HG02938 (cell line): Measurements from ENCODE around the gene ERICH2.
A peak's percentile ranks its signal among the peaks of the same experiment; 100 is the strongest.

Experiments used
- ATAC-seq: cut with Tn5 transposase; IDR thresholded peaks from one replicate; pipeline ENCODE4 v1.9.1; 2021; ENCODE audit warnings: mild to moderate bottlenecking, moderate library complexity; ENCODE audit not compliant: unreplicated experiment

Gene ERICH2

GRCh38 chr2:170761572-170761971 is 8.6 kb upstream of the ERICH2 start:
- no peak for ATAC-seq

- no peak for ATAC-seq
Measured at GRCh38 chr2:170762760-170763159, 7.4 kb upstream of the ERICH2 start.

GRCh38 chr2:170763232-170763631 is 6.9 kb upstream of the ERICH2 start:
- no peak for ATAC-seq

GRCh38 chr2:170764880-170765261 is 5.3 kb upstream of the ERICH2 start:
- no peak for ATAC-seq

GRCh38 chr2:170766693-170767092 is 3.5 kb upstream of the ERICH2 start:
- no peak for ATAC-seq

GRCh38 chr2:170770606-170771420 is 635 bp downstream of the ERICH2 start:
- ATAC-seq: peak; percentile 68

GRCh38 chr2:170771421-170771937 is 1.3 kb downstream of the ERICH2 start:
- ATAC-seq: peak; percentile 17

GRCh38 chr2:170772295-170772694 is 2.1 kb downstream of the ERICH2 start:
- no peak for ATAC-seq

GRCh38 chr2:170774074-170774473 is 3.9 kb downstream of the ERICH2 start:
- ATAC-seq: no peak

- ATAC-seq: no peak
Measured at GRCh38 chr2:170778900-170779299, 8.7 kb downstream of the ERICH2 start.

- ATAC-seq: no peak
Measured at GRCh38 chr2:170779304-170779703, 9.1 kb downstream of the ERICH2 start.

- ATAC-seq: no peak
Measured at GRCh38 chr2:170782673-170783072, 12.5 kb downstream of the ERICH2 start.

GRCh38 chr2:170783549-170783948 is 13.4 kb downstream of the ERICH2 start:
- no peak for ATAC-seq

- ATAC-seq: no peak
Measured at GRCh38 chr2:170798996-170799395, 28.8 kb downstream of the ERICH2 start.

- ATAC-seq: no peak
Measured at GRCh38 chr2:170806548-170806947, 36.4 kb downstream of the ERICH2 start.

- ATAC-seq: no peak
Measured at GRCh38 chr2:170812710-170813600, 42.8 kb downstream of the ERICH2 start.

- no peak for ATAC-seq
Measured at GRCh38 chr2:170813611-170814532, 43.7 kb downstream of the ERICH2 start.

- no peak for ATAC-seq
Measured at GRCh38 chr2:170814533-170815230, 44.5 kb downstream of the ERICH2 start.

- ATAC-seq: no peak
Measured at GRCh38 chr2:170815311-170815710, 45.1 kb downstream of the ERICH2 start.
